SIG-M5 (cell line): ENCODE results near the gene GLA.
A peak's percentile ranks its signal among the peaks of the same experiment; 100 is the strongest.

Source experiments
- DNase-seq: peaks from one replicate; lab custom pipeline; 2025; lab: John Stamatoyannopoulos, UW

GLA gene

DNA sequence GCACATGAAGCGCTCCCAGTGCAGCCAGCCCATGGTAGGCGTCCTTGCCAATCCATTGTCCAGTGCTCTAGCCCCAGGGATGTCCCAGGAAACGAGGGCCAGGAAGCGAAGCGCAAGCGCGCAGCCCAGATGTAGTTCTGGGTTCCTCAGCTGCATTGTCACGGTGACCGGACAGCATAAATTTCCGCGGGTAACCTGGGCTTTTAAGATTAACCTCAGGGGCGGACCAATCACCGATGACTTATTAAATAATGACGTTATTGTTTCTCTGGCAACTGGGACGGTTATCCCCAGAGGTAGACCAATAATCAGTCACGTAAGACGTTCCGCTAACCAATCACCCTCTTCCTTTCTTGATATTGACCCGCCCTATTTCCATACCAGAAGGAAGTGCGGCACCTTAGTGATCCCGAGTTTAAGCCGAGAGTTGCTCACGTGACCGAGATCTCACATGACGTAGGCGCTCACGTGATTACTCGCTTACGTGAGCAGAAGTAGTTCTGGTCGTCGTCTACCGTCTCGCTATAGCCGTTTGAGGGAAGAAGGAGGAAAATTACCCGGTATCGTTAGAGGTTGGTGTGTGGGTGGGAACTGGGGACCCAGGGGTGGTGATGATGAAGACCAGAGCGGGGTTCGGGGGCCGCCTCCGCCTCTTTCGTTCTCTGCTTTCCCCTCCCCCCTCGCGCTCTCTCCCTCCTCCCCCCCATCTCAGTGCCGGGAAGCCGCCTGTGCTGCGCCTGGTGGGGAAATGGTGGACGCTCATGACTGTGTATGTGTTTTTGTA lies at the start of gene GLA, which contains the start of gene HNRNPH2:
Gene GLA (minus strand): TSS at position 178 of the 784 bp plus-strand sequence. CDS start 22 bp downstream, at position 156.
Gene HNRNPH2 (plus strand): TSS at position 475 of the 784 bp plus-strand sequence. CDS start 3,767 bp downstream, outside the sequence.
- peak; percentile 96 for DNase-seq

DNA sequence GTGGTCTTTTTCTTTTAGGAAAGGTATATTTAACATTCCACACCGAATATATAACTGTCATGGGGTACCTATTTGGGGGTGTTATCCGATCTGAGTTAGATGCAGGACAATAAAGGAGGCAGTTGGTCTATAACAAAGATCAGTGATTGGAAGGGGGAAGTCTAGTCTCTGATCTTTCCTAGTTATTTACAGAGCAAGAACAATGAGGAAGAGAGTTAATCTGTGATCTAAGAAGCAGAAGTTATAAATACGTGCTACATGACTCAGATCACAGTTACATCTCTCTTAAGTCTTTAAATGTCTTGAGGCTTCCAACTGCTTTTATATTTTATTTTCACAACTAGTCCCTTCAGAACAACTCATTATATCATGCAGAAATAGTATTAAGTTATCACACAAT lies 44.3 kb upstream of the GLA start:
- DNase-seq: no peak

DNA sequence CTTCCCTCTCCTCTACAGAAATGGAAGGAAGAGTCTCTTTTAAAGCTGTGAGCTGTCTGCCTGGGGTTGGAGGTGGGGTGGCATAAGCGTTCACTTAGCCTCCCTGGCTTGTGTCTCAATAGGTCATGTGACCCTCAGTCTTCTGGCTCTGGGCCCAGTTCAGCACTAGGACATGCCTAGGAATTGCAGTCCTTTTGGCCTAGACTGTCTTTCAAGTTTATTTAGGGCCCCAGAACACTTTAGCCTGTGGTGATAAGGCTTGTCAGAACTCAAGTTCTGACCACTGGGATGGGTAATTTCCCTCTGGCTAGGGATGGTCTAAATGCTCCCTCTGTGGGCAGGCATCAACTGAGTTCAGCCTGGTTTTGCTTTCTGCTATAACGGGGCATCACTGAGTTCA lies 43.2 kb upstream of the GLA start:
- no peak for DNase-seq

DNA sequence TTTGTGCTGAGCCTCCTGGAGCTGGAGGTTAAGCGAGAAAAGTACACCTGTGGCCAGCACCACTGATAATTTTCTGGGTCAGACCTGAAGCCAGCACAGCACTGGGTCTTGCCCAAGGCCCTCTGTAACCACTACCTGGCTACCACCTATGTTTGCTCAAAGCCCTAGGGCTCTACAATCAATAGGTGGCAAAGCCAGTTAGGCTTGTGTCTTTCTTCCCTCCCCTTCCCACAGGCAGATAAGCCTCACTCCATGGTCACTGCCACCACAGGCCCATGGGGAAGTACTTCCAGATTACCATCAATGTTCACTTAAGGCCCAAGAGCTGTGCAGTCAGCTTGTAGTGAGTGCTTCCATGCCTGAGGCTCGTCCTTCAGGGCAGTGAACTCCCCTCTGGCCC lies 42.4 kb upstream of the GLA start:
- DNase-seq: no peak

DNA sequence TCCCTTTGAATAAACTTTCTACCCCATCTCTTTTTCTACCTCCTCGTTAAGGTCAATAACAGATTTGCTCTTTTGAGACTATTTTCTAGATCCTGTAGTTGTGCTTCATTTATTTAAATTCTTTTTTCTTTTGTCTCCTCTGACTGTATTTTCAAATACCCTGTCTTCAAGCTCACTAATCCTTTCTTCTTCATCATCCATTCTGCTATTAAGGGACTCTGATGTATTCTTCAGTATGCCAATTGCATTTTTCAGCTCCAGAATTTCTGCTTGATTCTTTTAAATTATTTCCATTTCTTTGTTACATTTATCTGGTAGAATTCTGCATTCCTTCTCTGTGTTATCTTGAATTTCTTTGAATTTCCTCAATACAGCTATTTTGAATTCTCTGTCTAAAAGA lies 41.6 kb upstream of the GLA start:
- no peak for DNase-seq

DNA sequence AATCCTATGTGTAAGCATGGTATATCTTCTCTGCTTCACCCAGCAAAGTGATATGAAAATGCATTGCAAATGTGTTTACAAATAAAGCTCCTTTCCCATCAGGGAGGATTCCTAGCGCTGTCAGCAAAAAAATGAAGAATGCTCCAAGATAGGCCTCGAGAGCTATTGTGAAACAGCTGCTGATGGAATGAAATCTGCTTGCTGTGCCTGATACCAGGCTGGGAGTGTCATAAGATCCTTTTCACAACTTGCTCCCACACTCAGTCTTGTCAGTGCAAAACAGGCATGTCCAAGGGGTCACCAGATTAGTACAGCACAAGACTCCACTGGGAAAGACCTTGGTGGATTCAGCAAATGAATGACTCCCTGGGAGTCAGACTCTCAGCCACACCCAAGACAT lies 34.4 kb upstream of the GLA start:
- no peak for DNase-seq

DNA sequence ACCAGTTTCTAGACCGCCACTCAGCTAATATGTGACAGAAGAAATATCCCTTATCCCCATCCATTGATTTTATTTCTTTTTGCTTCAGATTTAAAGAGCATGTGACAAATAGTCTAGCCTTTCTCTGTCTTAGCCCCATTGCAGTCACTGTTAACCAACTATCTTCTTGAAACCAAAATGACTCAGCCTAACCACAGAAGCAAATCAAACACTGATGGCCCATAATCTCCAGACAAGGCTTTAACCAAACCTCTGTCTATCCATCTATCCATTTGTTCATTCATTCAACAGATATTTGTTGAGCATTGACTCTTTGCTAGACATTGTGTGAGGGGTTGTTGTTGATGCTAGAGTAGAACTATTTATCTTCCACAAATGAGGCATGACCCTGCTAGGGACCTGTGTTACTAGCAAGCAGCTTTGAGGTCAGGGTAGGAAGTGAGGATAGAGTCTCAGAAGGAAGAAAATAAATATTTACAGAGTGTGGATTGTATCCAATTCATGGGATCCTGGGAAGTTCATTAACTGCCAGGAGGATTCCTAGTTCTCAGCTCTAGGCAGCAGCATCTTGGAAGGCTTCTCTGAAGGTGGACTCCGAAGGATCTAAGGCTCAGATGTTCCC lies 22.8 kb upstream of the GLA start:
- DNase-seq: no peak

DNA sequence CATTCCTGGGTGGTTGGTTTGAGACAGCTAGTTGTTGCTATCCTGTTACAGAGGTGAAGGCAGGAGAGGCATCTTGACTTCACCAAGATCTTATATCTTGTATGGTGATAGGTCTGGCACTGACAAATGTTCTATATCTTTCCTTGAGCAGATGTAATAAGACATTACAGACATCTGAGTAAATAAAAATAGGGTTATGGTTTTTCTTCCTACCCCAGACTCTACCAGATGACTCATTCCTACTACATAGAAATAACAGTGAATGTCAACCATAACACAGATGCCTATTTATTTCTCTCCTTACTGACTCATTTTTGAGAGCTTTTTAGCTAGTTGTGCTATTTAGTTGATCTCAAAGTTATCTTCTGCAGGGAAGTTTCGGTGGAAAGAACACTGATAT lies 22.2 kb upstream of the GLA start:
- no peak for DNase-seq

DNA sequence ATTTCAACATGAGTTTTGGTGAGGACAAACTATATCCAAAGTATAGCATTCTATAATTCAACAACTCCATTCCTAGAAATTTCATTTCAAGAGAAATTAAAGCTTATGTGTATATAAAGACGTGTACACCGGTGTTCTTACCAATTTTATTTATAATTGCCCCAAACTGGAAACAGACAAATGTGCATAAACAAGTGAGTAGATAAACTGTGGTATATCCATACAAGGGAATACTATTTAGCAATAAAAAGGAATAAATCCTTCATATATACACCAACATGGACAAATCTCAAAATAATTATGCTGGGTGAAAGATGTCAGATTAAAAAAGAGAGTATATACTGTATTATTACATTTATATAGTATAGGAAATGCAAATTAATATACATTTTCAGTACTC lies 20.2 kb upstream of the GLA start:
- DNase-seq: no peak

DNA sequence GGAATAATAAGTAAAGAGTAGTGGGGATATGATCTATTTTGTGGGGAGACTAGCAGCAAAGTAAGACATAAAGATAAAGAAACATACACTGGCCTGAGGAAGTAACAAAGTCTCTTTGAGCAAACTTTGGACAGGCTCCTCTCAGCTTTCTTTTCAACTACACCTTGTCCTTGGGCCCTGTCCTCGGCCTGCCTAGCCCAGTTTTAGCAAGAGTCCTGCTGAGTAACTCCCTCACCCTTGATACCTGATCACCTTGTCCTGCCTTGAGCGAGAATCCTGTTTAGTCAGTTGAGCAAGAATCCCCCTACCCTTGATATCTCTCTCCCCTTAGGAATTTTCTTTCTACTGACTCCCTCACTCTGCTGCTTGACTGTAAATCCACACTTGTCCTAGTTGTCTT lies 11.8 kb upstream of the GLA start:
- no peak for DNase-seq

DNA sequence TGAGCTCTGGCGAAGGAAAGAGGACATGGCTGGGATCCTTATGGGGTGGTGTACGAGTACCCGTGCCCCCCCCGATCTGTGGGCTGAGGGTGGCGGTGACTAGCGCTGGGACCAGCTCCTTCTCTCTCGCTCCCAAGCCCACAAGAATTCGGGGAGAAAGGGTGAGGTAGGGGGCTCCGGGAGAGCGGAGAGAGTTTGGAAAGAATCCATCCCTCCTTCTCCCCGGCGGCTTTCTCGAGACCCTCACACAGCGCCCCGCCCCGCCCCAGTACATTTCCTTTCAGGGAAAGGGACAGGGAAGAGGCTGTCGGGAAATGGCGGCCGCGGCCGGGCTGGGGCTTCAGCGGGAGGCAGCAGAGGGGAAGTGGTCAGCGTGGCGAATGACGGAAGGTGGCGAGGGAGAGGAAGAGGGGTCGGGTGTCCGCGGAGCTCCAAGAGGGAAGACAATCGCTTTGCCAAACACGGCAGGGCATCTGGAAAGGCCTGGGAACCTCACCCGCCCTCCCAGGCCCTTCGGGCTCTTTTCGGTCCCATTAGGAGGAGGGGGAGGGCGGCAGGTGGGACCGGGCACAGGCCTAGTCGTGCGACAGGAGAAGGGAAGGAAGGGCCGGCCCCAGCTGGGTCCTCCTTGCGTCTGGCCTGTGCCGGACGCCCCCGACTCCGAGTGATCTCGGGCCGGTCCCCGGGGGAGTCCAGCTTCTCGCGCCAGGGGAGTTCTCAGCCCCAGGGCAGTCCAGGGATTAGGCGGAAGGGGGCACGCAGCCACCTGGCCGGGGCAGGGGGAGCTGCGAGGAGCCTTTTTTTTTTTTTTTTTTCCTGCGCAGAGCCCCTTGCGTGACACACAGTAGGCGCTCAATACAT lies 10.5 kb upstream of the GLA start:
- no peak for DNase-seq

DNA sequence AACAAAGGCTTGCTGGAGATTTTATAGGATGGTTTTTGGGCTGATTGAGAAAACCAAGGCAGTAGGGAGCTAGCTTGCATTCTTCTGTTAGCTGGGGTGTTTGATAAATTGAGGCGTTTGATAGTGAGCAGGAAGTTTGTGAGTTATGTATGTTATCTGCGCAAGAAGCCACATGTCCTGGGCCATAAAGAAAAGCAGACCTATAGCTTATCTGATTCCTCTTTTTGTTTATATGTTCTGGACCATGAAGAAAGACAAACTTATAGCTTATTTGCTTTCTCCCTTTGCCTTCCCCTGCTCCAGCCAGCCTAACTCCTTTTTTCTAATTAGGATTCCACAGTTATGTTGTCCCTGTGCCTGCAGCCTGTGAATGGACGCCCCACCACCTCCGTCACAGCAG lies 9.5 kb upstream of the GLA start:
- DNase-seq: no peak

DNA sequence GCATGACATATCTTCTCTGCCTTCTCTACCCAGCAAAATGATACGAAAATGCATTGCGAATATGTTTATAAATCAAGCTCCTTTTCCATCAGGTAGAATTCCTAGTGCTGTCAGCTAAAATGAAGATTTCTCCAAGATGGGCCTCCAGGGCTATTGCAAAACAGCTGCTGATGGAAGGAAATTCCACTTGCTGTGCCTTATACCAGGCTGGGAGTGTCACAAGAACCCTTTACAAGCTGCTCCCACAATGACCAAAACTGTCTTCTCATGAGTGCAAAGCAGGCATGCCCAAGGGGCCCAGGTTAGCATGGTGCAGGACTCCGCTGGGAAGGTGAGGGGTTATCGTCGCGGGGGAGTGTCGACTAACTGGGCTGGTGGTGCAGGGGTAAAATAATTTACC lies 9.0 kb upstream of the GLA start:
- no peak for DNase-seq

DNA sequence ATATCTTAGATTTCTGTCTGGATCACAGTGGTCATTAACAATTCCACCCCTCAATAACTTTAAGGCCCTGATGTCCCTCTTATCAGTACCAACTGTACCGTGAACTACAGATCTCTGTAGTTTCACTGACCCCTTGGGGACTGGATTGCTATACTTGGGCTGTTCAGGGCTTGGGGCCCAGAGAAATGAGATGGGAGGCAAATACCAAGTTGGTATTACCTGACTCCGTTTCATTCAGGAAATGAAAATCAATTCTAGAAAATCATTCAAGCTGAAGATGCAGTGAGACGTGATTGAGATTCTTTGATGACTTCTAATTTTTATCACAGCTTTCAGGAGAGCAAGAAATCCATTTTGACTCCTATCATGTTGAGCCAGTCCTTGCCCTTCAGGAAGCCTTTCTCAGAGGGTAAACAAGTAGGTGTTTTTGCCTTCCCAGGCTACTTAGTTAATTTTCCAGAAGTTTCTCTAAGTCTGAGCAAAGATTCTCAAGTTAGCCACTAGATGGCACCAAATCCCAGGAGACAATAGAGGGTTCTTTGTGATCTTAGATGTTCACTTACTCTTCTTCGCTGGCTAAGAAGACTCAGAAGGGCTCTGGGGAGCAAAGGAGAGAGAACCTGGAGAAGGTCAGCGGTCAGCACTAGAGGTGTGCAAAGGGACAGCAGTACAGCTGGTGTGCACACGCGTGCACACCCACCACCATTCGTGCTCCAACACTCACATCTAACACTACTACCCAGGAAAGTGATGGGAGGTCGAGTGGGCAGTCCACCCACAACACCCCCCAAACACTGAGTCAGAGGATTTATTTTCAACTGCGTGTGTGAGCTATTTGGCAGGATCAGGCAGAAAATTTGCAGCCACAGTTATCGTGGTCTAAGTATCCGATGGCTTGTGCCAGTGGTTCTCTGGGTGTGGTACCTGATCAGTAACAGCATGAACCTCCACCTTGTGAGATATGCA lies 7.7 kb upstream of the GLA start:
- DNase-seq: peak; percentile 6

DNA sequence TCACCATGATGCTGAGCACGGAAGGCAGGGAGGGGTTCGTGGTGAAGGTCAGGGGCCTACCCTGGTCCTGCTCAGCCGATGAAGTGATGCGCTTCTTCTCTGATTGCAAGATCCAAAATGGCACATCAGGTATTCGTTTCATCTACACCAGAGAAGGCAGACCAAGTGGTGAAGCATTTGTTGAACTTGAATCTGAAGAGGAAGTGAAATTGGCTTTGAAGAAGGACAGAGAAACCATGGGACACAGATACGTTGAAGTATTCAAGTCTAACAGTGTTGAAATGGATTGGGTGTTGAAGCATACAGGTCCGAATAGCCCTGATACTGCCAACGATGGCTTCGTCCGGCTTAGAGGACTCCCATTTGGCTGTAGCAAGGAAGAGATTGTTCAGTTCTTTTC lies 4.3 kb upstream of the GLA start:
- DNase-seq: no peak

DNA sequence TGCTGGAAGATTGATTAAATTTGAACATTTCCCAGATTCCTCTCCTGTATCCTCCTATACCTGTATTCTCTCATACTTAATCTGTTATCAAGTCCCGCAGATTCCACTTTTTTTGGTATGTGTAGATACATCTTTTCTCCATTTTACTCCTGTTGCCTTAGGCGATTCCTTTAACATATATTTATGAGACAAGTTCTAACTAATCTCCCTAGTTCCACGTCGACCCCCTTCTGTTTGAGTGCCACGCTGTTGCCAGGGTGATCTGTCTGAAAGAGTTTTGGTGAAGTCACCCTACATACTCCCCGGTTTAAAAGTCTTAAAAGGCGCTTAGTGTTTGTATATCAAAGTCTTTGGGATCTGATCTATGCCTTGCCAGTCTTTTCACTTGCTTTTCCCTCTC lies 2.7 kb upstream of the GLA start:
- DNase-seq: no peak

DNA sequence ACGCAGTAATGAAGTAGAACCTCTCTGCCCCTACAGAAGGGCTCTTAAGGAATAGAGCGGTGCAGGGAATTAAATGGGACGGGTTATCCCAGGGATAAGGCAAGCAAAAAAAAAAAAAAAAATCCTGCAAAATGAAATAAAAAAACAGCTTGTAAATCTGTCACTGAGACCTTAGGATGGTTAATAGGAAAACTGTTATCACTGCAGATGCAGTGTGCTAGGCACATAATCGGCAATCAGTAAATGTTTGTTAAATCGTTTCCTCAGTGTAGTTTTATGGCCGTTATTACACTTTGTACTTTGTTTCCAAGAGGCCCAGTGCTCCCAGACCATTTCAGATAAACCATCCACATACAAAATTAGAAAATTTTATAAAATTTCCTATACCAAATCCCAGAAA lies 1.3 kb upstream of the GLA start:
- no peak for DNase-seq

DNA sequence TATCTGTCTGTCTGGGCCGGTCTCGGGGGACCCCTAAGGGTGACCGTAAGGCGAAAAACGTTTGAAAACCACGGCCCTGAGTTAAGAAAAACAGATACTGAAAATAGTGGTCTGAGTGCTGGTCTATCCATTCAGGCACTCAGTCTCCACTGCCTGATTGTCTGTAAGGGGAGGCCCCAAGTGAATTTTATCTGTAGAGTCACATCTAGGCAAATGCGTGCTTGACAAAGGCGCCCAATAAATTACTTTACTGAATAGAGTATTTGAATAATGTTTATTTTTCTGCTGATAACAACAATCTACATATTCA lies 762 bp upstream of the GLA start:
- no peak for DNase-seq

DNA sequence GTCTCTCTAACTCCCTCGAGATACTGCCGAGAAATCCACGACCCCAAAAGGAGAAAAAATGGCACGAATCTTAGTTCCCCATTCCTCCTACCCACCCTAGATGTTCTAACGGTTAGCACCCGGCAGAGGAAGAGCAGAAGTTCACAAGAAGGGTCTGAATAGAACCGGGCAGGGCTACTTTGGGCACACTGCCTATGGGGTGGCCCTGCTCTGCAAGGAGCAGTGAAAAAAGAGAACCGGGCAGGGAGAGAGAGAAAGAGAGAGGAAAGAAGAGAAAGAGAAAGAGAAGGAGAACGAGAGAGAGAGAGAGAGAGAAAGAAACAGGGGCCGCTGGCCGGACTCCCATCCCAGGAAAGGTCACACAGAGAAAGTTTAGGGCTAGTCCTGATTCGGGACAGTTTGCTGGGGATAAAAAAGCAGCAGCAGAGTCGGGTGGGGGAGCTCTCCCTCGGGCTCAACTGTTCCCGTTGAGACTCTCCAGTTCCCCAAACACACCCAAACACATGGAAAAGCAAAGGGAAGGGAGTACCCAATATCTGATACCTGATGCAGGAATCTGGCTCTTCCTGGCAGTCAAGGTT lies 468 bp downstream of the GLA start:
- DNase-seq: no peak

DNA sequence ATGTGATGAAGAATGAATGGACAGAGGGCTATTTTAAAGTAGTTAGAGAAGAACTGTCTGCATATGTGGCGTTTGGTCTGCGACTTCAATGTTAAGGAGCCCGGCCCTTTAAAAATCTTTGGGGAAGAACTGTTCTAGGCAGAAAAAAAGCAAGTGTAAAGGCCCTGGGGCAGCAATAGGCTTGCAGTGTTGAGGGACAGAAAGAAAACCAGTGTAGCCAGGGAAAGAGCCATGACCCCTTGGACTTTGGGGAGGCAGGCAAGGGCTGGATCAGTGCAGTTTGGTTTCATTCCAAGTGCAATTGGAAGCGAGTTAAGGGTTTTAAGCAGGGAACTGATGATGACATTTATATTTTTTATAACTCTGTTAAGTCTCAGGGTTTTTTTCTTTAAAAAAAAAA lies 7.9 kb downstream of the GLA start:
- DNase-seq: no peak

DNA sequence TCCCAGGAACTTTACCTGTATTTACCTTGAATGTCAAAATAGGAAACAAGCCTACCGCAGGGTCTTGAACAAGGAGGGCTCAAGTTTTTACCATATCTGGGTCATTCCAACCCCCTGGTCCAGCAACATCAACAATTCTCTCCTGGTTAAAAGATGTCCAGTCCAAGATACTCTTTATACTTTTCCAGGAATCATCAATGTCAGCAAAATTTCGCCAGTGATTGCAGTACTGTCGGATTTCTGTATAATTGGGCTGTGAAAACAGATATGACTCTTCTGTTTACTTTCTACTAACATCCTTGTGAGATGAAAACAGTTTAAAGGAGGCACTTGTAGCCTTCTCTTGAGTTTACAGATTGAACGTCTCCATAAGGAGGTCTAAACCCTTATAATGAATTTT lies 9.0 kb downstream of the GLA start:
- no peak for DNase-seq

DNA sequence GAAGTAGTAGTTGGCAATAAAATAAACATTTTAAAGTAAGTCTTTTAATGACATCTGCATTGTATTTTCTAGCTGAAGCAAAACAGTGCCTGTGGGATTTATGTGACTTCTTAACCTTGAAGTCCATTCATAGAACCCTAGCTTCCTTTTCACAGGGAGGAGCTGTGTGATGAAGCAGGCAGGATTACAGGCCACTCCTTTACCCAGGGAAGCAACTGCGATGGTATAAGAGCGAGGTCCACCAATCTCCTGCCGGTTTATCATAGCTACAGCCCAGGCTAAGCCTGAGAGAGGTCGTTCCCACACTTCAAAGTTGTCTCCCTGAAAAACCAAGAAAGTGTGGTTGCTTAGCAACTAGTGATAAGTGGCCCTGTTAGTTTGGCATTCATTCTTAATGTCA lies 9.9 kb downstream of the GLA start:
- no peak for DNase-seq
